Measurements from ENCODE around the gene CAT.

CAT gene

DNA sequence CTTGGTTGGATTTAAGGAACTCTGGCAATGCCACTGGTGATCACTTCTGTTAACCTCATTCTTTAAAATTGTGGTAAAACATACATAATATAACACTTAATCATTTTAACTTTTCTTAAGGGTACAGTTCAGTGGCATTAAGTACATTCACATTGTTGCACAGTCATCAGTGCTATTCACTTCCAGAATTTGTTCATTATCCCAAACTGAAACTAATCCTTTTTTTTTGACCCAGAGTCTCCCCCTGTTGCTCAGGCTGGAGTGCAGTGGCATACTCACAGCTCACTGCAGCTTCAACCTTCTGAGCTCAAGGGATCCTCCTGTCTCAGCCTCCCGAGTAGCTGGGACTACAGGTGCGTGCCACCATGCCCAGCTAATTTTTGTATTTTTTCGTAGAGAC is 64.2 kb downstream of the CAT start:
- TF ChIP-seq SIN3A (IDR thresholded peaks at IDR 0.05; ENCODE audit: borderline replicate concordance, insufficient read depth, low read length) = no peak
- TF ChIP-seq FOXP2 (optimal IDR thresholded peaks at IDR 0.05; ENCODE audit: borderline replicate concordance, extremely low read depth, extremely low read length, insufficient read depth) = no peak

DNA sequence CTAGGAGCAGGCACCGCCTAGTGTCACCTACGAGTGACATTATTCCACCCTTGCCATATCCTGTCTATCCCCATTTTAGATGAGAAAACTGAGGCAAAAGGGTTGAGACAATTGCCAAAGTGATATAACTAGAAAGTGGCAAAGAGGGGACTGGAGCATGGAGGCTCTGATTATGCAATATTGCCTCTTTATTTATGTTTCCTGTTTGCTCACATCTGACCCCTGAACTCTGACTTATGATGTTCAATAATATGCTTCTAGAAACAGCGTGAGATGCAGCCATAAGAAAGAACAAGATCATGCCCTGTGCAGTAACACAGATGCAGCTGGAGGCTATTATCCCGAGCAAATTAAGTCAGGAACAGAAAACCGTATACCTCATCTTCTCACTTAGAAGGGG is 67.1 kb downstream of the CAT start:
- no peak for TF ChIP-seq POLR2AphosphoS5 (IDR thresholded peaks at IDR 0.05; ENCODE audit: low read depth, low read length)
- no peak for TF ChIP-seq FOXP2 (optimal IDR thresholded peaks at IDR 0.05; ENCODE audit: borderline replicate concordance, extremely low read depth, extremely low read length, insufficient read depth)

DNA sequence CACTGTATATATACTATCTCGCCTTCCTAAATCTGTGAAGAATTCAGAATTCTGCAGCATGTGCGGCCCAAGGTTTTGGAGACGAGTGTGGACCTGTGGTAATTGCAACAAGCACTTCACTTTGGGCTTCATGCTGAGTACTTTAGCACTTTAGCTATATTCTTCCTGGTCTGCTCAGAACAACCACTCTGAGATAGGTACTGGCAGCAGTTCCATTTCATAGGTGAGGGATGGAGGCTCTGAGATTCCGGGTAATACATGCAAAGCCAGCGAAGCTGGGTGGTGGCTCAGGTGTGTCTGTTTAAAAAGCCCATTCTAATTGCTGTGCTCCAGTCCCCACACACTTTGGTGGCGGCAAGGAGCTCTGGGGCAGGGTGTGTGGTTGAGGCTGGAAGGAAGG is 68.4 kb downstream of the CAT start:
- TF ChIP-seq FOXP2 (optimal IDR thresholded peaks at IDR 0.05; ENCODE audit: borderline replicate concordance, extremely low read depth, extremely low read length, insufficient read depth) (no peak), SIN3A (IDR thresholded peaks at IDR 0.05; ENCODE audit: borderline replicate concordance, insufficient read depth, low read length) (no peak), POLR2AphosphoS5 (IDR thresholded peaks at IDR 0.05; ENCODE audit: low read depth, low read length) (no peak), TAF1 (IDR thresholded peaks at IDR 0.05; ENCODE audit: borderline replicate concordance, insufficient read depth, low read length) (no peak)
- TF ChIP-seq, protein P1, sequence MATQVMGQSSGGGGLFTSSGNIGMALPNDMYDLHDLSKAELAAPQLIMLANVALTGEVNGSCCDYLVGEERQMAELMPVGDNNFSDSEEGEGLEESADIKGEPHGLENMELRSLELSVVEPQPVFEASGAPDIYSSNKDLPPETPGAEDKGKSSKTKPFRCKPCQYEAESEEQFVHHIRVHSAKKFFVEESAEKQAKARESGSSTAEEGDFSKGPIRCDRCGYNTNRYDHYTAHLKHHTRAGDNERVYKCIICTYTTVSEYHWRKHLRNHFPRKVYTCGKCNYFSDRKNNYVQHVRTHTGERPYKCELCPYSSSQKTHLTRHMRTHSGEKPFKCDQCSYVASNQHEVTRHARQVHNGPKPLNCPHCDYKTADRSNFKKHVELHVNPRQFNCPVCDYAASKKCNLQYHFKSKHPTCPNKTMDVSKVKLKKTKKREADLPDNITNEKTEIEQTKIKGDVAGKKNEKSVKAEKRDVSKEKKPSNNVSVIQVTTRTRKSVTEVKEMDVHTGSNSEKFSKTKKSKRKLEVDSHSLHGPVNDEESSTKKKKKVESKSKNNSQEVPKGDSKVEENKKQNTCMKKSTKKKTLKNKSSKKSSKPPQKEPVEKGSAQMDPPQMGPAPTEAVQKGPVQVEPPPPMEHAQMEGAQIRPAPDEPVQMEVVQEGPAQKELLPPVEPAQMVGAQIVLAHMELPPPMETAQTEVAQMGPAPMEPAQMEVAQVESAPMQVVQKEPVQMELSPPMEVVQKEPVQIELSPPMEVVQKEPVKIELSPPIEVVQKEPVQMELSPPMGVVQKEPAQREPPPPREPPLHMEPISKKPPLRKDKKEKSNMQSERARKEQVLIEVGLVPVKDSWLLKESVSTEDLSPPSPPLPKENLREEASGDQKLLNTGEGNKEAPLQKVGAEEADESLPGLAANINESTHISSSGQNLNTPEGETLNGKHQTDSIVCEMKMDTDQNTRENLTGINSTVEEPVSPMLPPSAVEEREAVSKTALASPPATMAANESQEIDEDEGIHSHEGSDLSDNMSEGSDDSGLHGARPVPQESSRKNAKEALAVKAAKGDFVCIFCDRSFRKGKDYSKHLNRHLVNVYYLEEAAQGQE (IDR thresholded peaks at IDR 0.05; ENCODE audit: insufficient read depth in 1 of 2, low read depth in 2 of 2, low read length in 2 of 2) = no peak

DNA sequence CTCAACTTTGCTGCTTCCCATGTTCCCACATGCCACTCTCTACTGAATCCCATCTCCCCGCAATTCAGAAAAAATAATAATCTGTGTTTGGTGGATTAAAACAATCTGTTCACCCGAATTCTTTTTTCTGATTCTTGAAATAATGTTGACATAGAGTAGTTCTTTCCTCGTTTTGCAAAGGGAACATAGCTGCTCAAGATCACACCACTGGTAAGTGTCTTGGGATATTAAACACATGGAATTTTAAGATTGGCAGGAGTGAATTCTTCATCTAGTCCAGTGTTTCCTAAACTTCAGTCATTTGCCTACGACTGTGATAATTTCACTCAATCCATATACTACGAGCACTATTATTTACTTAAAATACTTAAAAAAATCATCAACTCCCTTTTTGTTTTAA is 68.9 kb downstream of the CAT start:
- TF ChIP-seq TAF1 (IDR thresholded peaks at IDR 0.05; ENCODE audit: borderline replicate concordance, insufficient read depth, low read length) = no peak
- TF ChIP-seq, protein P1 (IDR thresholded peaks at IDR 0.05; ENCODE audit: insufficient read depth in 1 of 2, low read depth in 2 of 2, low read length in 2 of 2) = no peak
- TF ChIP-seq FOXP2 (optimal IDR thresholded peaks at IDR 0.05; ENCODE audit: borderline replicate concordance, extremely low read depth, extremely low read length, insufficient read depth) = no peak
- TF ChIP-seq POLR2AphosphoS5 (IDR thresholded peaks at IDR 0.05; ENCODE audit: low read depth, low read length) = no peak
- no peak for TF ChIP-seq SIN3A (IDR thresholded peaks at IDR 0.05; ENCODE audit: borderline replicate concordance, insufficient read depth, low read length)

DNA sequence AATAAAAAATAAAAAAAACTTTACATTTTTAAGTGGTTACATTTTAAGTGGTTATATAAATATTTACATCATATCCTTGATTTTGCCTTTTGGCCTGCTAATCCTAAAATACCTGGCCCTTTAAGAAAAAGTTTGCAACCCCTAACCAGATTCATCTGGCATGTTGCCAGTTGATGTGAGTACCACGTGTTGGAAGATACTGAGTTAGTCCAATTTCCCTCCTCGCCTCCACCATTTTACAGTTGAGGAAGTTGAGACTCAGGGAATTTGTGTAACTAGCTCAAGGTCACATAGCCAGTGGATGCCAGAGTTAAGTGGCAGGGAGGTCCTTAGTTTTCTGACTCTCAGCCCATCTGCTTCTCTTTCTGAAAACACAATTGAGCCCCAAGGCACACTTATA is 69.8 kb downstream of the CAT start:
- TF ChIP-seq TAF1 (IDR thresholded peaks at IDR 0.05; ENCODE audit: borderline replicate concordance, insufficient read depth, low read length) (no peak), POLR2AphosphoS5 (IDR thresholded peaks at IDR 0.05; ENCODE audit: low read depth, low read length) (no peak), SIN3A (IDR thresholded peaks at IDR 0.05; ENCODE audit: borderline replicate concordance, insufficient read depth, low read length) (no peak), FOXP2 (optimal IDR thresholded peaks at IDR 0.05; ENCODE audit: borderline replicate concordance, extremely low read depth, extremely low read length, insufficient read depth) (no peak)
- TF ChIP-seq, protein P1 (IDR thresholded peaks at IDR 0.05; ENCODE audit: insufficient read depth in 1 of 2, low read depth in 2 of 2, low read length in 2 of 2) = no peak

DNA sequence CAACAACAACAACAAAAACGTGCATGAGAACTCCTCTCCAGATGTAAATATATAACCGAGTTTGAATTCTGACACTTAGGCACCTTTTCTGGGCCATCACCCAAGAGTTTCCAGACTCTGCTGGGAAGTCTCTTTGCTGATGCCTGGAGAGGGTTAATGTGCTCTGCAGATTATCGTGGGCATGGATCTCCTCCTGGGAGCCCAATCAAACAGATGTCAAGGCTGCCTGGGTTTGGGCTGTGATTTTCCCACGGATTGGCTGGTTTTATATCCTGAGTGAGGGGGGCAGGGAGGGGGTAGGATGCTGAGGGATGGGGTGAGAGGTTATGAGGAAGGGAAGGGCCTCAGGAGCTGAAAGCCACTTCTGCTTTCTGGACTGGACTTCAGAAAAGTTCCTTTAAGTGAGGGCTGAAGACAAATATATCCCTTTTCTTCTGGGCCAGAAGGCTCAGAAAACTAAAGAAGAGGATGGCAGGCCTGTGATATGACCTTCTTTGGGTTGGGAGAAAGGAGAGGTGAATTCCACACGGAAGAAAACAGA is 70.7 kb downstream of the CAT start:
- TF ChIP-seq, protein P1 (IDR thresholded peaks at IDR 0.05; ENCODE audit: insufficient read depth in 1 of 2, low read depth in 2 of 2, low read length in 2 of 2) = no peak
- TF ChIP-seq FOXP2 (optimal IDR thresholded peaks at IDR 0.05; ENCODE audit: borderline replicate concordance, extremely low read depth, extremely low read length, insufficient read depth) (no peak), SIN3A (IDR thresholded peaks at IDR 0.05; ENCODE audit: borderline replicate concordance, insufficient read depth, low read length) (no peak), POLR2AphosphoS5 (IDR thresholded peaks at IDR 0.05; ENCODE audit: low read depth, low read length) (no peak), TAF1 (IDR thresholded peaks at IDR 0.05; ENCODE audit: borderline replicate concordance, insufficient read depth, low read length) (no peak)
